ENCODE data around the gene POLR2M. TPM values are rescaled to one million over a fixed set of nuclear protein-coding genes. Genes with fewer than 3 reads are reported as not detected.

The POLR2M gene
- total RNA-seq, 1 experiment from 2014 or later: 53.9 TPM

DNA sequence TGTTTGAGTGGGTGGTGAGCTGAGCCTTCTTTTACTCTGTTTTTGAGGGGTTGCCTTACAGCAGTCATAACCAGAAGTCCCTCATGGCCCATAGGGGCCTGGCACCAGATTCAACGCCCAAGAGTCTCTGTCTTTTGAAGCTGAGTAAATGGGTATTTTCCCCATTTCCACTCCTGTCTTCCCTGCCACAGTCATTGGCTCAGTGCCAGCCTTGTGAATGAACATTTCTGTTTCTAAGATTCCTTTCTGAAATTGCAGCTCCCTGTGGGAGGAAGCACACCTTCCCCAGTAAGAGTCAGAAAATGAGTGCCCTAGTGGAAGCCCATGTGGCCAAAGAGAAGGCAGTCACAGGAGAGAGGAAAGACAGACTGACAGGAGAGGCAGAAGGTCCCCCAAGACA is 43.7 kb upstream of the POLR2M start:
- intact Hi-C loops (cut with micrococcal nuclease; ENCODE audit: unreplicated experiment): no loop called here
- CTCF ChIA-PET: interaction anchor here (0.6 to 1.0 kb wide), 4 partner anchors 69 to 1414 kb away, joined by 3 to 12 read pairs (median 8); no protein-coding TSS in a partner anchor

GRCh38 chr15:57663262-57663661 is 43.3 kb upstream of the POLR2M start:
- Histone ChIP-seq H3K9me3 (ENCODE audit: insufficient read depth, low read depth) (no peaks in the 10 kb centered on the region), H4K20me1 (ENCODE audit: insufficient read depth) (no peaks in the 10 kb centered on the region), H3K36me3 (ENCODE audit: low read depth) (no peaks in the 10 kb centered on the region), H3K4me2 (no peak overlapping the region), H3K27ac (no peak overlapping the region), H3K4me3 (no peak overlapping the region), H3K9me2 (ENCODE audit: insufficient read depth) (no peaks in the 10 kb centered on the region), H2AFZ (no peak overlapping the region), H3K4me1 (replicated peaks; ENCODE audit: insufficient read depth) (0 out of 2 replicates have a peak, but pooled peaks cover 4% of the 10 kb centered on the region), H3K79me2 (ENCODE audit: low read depth) (no peaks in the 10 kb centered on the region), H3K27me3 (ENCODE audit: insufficient read depth, low read depth) (no peaks in the 10 kb centered on the region), H3F3A (ENCODE audit: insufficient read depth, low read depth) (no peaks in the 10 kb centered on the region)
- TF ChIP-seq, protein P1, sequence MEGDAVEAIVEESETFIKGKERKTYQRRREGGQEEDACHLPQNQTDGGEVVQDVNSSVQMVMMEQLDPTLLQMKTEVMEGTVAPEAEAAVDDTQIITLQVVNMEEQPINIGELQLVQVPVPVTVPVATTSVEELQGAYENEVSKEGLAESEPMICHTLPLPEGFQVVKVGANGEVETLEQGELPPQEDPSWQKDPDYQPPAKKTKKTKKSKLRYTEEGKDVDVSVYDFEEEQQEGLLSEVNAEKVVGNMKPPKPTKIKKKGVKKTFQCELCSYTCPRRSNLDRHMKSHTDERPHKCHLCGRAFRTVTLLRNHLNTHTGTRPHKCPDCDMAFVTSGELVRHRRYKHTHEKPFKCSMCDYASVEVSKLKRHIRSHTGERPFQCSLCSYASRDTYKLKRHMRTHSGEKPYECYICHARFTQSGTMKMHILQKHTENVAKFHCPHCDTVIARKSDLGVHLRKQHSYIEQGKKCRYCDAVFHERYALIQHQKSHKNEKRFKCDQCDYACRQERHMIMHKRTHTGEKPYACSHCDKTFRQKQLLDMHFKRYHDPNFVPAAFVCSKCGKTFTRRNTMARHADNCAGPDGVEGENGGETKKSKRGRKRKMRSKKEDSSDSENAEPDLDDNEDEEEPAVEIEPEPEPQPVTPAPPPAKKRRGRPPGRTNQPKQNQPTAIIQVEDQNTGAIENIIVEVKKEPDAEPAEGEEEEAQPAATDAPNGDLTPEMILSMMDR (conservative IDR thresholded peaks at IDR 0.05): no peak
- TF ChIP-seq EZH2 (IDR thresholded peaks at IDR 0.05; ENCODE audit: low read depth): no peak
- CTCF ChIA-PET: interaction anchor here (0.6 to 1.0 kb wide), 4 partner anchors 69 to 1413 kb away, joined by 3 to 12 read pairs (median 8); no protein-coding TSS in a partner anchor
- DNase-seq: no peak
- BruUV-seq (replicated peaks): no TSS peak
- intact Hi-C loops (cut with micrococcal nuclease; ENCODE audit: unreplicated experiment): no loop called here
- POLR2A ChIA-PET (ENCODE audit: unreplicated experiment): no interaction called here

More for the DNA sequence above, 43.7 kb upstream of the POLR2M start:
- no peak for DNase-seq
- no peak overlapping the region for H2AFZ ChIP-seq
- no peaks in the 10 kb centered on the region for H3K27me3 ChIP-seq (ENCODE audit: insufficient read depth, low read depth)
- H3K4me3 ChIP-seq: no peak overlapping the region
- H3K4me2 ChIP-seq: no peak overlapping the region
- H3K36me3 ChIP-seq (ENCODE audit: low read depth): no peaks in the 10 kb centered on the region
- BruUV-seq (replicated peaks): no TSS peak
- POLR2A ChIA-PET (ENCODE audit: unreplicated experiment): no interaction called here
- TF ChIP-seq, protein P1 (conservative IDR thresholded peaks at IDR 0.05): no peak
- no peak for TF ChIP-seq EZH2 (IDR thresholded peaks at IDR 0.05; ENCODE audit: low read depth)
- H3K27ac ChIP-seq: no peak overlapping the region
- H3K79me2 ChIP-seq (ENCODE audit: low read depth): no peaks in the 10 kb centered on the region
- H3F3A ChIP-seq (ENCODE audit: insufficient read depth, low read depth): no peaks in the 10 kb centered on the region
- no peaks in the 10 kb centered on the region for H3K9me3 ChIP-seq (ENCODE audit: insufficient read depth, low read depth)
- no peaks in the 10 kb centered on the region for H4K20me1 ChIP-seq (ENCODE audit: insufficient read depth)
- H3K9me2 ChIP-seq (ENCODE audit: insufficient read depth): no peaks in the 10 kb centered on the region
- H3K4me1 ChIP-seq (replicated peaks; ENCODE audit: insufficient read depth): 0 out of 2 replicates have a peak, but pooled peaks cover 4% of the 10 kb centered on the region

DNA sequence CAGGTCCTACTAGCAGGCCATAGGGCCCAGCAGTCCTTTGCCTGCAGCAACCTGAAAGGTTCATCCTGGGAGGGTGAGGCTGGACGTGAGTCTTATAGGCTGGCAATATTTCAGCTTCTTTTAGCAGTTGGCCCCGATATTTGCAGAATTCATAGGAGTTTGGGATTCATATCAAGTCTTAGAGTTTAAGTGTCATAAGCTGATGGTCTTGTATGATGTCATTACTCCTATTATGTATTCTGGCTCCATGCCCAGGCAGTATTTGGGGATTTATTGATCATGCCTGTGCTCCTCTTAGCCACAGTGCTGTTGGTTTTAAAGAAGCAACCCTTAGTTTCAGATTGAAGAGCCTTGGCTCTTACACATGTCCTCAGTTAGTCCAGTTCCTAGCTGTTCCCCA is 41.3 kb upstream of the POLR2M start:
- POLR2A ChIA-PET (ENCODE audit: unreplicated experiment): no interaction called here
- intact Hi-C loops (cut with micrococcal nuclease; ENCODE audit: unreplicated experiment): no loop called here
- CTCF ChIA-PET: no interaction called here

More for the DNA sequence above, 41.3 kb upstream of the POLR2M start:
- Histone ChIP-seq H3F3A (ENCODE audit: insufficient read depth, low read depth) (no peaks in the 10 kb centered on the region), H3K27ac (no peak overlapping the region), H3K36me3 (ENCODE audit: low read depth) (no peaks in the 10 kb centered on the region), H3K9me2 (ENCODE audit: insufficient read depth) (no peaks in the 10 kb centered on the region), H3K27me3 (ENCODE audit: insufficient read depth, low read depth) (no peaks in the 10 kb centered on the region), H4K20me1 (ENCODE audit: insufficient read depth) (no peaks in the 10 kb centered on the region), H3K4me1 (replicated peaks; ENCODE audit: insufficient read depth) (0 out of 2 replicates have a peak, but pooled peaks cover 4% of the 10 kb centered on the region), H2AFZ (no peak overlapping the region), H3K4me2 (no peak overlapping the region), H3K4me3 (no peak overlapping the region), H3K9me3 (ENCODE audit: insufficient read depth, low read depth) (no peaks in the 10 kb centered on the region), H3K79me2 (ENCODE audit: low read depth) (no peaks in the 10 kb centered on the region)
- no TSS peak for BruUV-seq (replicated peaks)
- TF ChIP-seq, protein P1 (conservative IDR thresholded peaks at IDR 0.05): no peak
- no peak for TF ChIP-seq EZH2 (IDR thresholded peaks at IDR 0.05; ENCODE audit: low read depth)
- DNase-seq: no peak

All from PC-9 (cell line).